ENCODE data around the gene DMBX1. TPM values are rescaled to one million over a fixed set of nuclear protein-coding genes. Genes with fewer than 3 reads are reported as not detected.

The DMBX1 gene
- total and polyA plus RNA-seq, 9 of the 15 experiments (the other 6 are each of a cell fraction or from before 2014, with no cell fraction given): 0.25 to 4.3 (median 1.0) TPM

DNA sequence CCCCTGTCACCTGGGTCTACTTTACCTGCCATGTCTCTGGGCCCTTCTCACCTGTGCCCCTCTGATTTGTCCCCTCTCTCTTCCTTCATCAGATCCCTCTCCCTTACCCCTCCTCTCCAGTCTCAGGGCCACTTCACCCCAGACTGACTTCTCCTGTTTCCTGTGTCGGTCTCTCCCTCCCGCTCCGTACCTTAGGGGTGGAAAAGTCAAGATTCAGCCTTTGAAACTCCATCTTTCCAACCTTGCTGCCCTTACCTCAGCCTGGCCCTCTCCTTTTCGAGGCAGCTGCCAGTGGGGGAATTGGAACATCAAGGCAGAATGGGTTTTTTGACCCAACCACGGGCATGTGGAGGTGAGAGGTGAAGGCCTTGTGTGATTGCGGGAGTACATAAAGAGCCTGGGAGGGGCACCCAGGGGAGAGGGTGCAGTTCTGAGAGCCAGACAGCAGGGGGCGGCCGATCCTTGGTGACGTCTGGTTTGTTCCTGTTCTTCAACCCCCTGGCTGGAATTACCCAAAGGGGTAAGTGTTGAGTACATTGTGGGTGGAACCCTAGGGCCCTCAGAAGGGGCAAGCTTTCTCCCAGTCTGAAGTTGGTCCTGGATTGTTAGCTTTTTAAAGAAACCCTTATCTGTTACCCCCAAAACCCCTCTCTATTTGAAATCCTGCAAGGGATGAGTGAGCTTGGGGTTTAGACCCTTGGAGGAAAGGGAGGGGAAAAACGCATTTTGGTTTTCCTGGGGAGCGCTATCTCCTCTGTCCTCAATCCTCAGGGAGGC is 12.3 kb upstream of the DMBX1 start (continued):
- TF ChIP-seq ZNF140 (CRISPR knock-in tag; IDR thresholded peaks at IDR 0.05): no peak
- peak; percentile 34; the same call in 1 of the 2 replicates for TF ChIP-seq MAFK (IDR thresholded peaks at IDR 0.05; ENCODE audit: low read length)
- peak; percentile 37; the same call in 1 of the 2 replicates for TF ChIP-seq EP300 (IDR thresholded peaks at IDR 0.05; ENCODE audit: low read length)
- peak; percentile 69 for TF ChIP-seq JUND (IDR thresholded peaks at IDR 0.05; ENCODE audit: borderline replicate concordance, low read depth, low read length)
- peak; percentile 42; the same call in 1 of the 3 replicates for TF ChIP-seq JUND (tag; IDR thresholded peaks at IDR 0.05; ENCODE audit: borderline replicate concordance, low read depth, low read length)
- TF ChIP-seq RBM25 (IDR thresholded peaks at IDR 0.05; ENCODE audit: low read depth, low read length, severe bottlenecking): no peak
- TF ChIP-seq, protein P1, sequence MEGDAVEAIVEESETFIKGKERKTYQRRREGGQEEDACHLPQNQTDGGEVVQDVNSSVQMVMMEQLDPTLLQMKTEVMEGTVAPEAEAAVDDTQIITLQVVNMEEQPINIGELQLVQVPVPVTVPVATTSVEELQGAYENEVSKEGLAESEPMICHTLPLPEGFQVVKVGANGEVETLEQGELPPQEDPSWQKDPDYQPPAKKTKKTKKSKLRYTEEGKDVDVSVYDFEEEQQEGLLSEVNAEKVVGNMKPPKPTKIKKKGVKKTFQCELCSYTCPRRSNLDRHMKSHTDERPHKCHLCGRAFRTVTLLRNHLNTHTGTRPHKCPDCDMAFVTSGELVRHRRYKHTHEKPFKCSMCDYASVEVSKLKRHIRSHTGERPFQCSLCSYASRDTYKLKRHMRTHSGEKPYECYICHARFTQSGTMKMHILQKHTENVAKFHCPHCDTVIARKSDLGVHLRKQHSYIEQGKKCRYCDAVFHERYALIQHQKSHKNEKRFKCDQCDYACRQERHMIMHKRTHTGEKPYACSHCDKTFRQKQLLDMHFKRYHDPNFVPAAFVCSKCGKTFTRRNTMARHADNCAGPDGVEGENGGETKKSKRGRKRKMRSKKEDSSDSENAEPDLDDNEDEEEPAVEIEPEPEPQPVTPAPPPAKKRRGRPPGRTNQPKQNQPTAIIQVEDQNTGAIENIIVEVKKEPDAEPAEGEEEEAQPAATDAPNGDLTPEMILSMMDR (IDR thresholded peaks at IDR 0.05 in 2 of 3, conservative IDR thresholded peaks at IDR 0.05 in 1 of 3; ENCODE audit: insufficient read depth in 2 of 3, low read depth in 1 of 3, low read length in 3 of 3): peak; percentile 97 to 99 (median 99)
- TF ChIP-seq HDAC2 (IDR thresholded peaks at IDR 0.05): peak; percentile 20; the same call in 1 of the 2 replicates
- TF ChIP-seq CBX5 (IDR thresholded peaks at IDR 0.05; ENCODE audit: borderline replicate concordance, low read depth): no peak
- TF ChIP-seq SP2 (IDR thresholded peaks at IDR 0.05; ENCODE audit: extremely low read depth, low read depth, low read length, poor library complexity, severe bottlenecking): no peak
- TF ChIP-seq, protein P2, sequence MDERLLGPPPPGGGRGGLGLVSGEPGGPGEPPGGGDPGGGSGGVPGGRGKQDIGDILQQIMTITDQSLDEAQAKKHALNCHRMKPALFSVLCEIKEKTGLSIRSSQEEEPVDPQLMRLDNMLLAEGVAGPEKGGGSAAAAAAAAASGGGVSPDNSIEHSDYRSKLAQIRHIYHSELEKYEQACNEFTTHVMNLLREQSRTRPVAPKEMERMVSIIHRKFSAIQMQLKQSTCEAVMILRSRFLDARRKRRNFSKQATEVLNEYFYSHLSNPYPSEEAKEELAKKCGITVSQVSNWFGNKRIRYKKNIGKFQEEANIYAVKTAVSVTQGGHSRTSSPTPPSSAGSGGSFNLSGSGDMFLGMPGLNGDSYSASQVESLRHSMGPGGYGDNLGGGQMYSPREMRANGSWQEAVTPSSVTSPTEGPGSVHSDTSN (CRISPR knock-in tag; IDR thresholded peaks at IDR 0.05; ENCODE audit: low read depth): no peak
- TF ChIP-seq, protein P2 (tag; conservative IDR thresholded peaks at IDR 0.05; ENCODE audit: low read depth): peak; percentile 36; the same call in 1 of the 2 replicates
- no peak for TF ChIP-seq EGR1 (conservative IDR thresholded peaks at IDR 0.05)
